ENCODE measurements around the gene CD151.

DNA sequence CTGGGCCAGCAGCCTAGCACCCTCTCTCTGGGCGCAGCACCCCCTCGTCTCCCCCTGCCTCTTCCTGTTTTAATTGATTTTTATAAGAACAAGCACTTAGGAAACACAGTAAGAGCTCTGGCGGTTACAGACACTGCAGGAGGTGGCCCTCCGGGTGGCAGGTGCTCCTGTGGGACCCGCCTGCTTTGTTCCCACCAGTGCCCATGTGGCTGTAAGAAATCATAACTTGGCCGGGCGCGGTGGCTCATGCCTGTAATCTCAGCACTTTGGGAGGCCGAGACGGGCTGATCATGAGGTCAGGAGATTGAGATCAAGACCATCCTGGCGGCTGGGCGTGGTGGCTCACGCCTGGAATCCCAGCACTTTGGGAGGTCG, 28.3 kb downstream of the CD151 start:
- no peak for TF ChIP-seq CTCF (IDR thresholded peaks at IDR 0.05)
- TF ChIP-seq EP300 (IDR thresholded peaks at IDR 0.05) = no peak
- no peak for TF ChIP-seq POLR2A (IDR thresholded peaks at IDR 0.05)
- TF ChIP-seq POLR2AphosphoS5 (IDR thresholded peaks at IDR 0.05) = no peak

Measured in sigmoid colon (tissue), 4 donors.